ENCODE results near the gene SURF2.
"Not testable (repeated sequence)": the region's sequence is repeated elsewhere in the genome, so short reads cannot be mapped to it uniquely, and the experiment has no call there.

The SURF2 gene

GRCh38 chr9:133334161-133334560 lies 22.2 kb upstream of the SURF2 start:
- FAIRE-seq (no peak), DNase-seq (ENCODE audit: insufficient read length, low spot score) (no peak)
- TF ChIP-seq POLR2A (IDR thresholded peaks at IDR 0.05; ENCODE audit: low read depth, low read length) (no peak), POLR2AphosphoS5 (IDR thresholded peaks at IDR 0.05; ENCODE audit: low read depth, low read length) (no peak), TAF1 (IDR thresholded peaks at IDR 0.05; ENCODE audit: low read depth, low read length) (no peak), SPI1 (IDR thresholded peaks at IDR 0.05; ENCODE audit: low read depth, low read length) (no peak), POU2F2 (IDR thresholded peaks at IDR 0.05; ENCODE audit: low read depth, low read length) (no peak), PAX5 (IDR thresholded peaks at IDR 0.05; ENCODE audit: insufficient read depth, low read length, severe bottlenecking) (no peak)

DNA sequence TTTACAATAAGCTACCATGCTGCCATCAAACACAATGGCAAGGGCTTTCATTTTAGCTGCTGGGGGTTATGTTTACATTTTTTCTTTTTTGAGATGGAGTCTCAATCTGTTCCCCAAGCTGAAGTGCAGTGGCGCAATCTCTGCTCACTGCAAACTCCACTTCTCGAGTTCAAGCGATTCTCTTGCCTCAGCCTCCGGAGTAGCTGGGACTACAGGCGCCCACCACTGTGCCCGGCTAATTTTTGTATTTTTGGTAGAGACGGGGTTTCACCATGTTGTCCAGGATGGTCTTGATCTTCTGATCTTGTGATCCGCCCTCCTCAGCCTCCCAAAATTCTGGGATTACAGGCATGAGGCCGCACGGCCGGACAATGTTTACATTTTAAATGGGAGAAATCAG lies 21.5 kb upstream of the SURF2 start:
- DNase-seq (ENCODE audit: insufficient read length, low spot score); FAIRE-seq: not testable (repeated sequence)

- DNase-seq (ENCODE audit: insufficient read length, low spot score) (peak; percentile 94), FAIRE-seq (peak; percentile 99)
- TF ChIP-seq POU2F2 (IDR thresholded peaks at IDR 0.05; ENCODE audit: low read depth, low read length) (no peak; the same call in 1 of the 2 replicates), PAX5 (IDR thresholded peaks at IDR 0.05; ENCODE audit: insufficient read depth, low read length, severe bottlenecking) (peak; percentile 59), TAF1 (IDR thresholded peaks at IDR 0.05; ENCODE audit: low read depth, low read length) (peak; percentile 71), POLR2A (IDR thresholded peaks at IDR 0.05; ENCODE audit: low read depth, low read length) (peak; percentile 70), SPI1 (IDR thresholded peaks at IDR 0.05; ENCODE audit: low read depth, low read length) (no peak), POLR2AphosphoS5 (IDR thresholded peaks at IDR 0.05; ENCODE audit: low read depth, low read length) (peak; percentile 81)
Measured at GRCh38 chr9:133335924-133336811, 20.2 kb upstream of the SURF2 start, which contains the start of gene SURF6. TSS of gene SURF6 (minus strand) at chr9:133336188. CDS start at chr9:133336132, 56 bp downstream.

DNA sequence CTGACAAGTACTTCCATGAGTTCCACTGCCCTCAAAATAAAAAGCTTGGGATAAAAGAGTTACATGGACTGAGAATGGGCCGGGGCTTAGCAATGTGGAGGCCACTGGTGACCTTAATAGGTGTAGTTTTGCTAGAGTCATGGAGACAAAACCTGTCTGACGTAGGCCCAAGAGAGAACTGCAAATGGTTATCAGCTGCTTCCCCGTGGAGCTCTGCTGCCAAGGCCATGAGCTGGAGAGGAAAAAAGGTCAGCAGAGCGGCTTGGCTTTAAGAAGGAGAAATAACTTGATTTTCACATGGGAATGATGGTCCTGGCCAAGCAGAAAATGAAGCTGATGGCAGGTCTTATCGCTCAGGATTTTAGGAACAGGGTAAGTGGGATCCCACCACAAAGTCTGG lies 16.7 kb upstream of the SURF2 start:
- no peak for DNase-seq (ENCODE audit: insufficient read length, low spot score)
- TF ChIP-seq TAF1 (IDR thresholded peaks at IDR 0.05; ENCODE audit: low read depth, low read length), result no peak
- TF ChIP-seq SPI1 (IDR thresholded peaks at IDR 0.05; ENCODE audit: low read depth, low read length), result no peak
- no peak for TF ChIP-seq POLR2A (IDR thresholded peaks at IDR 0.05; ENCODE audit: low read depth, low read length)
- no peak for TF ChIP-seq POU2F2 (IDR thresholded peaks at IDR 0.05; ENCODE audit: low read depth, low read length)
- TF ChIP-seq PAX5 (IDR thresholded peaks at IDR 0.05; ENCODE audit: insufficient read depth, low read length, severe bottlenecking), result no peak
- no peak for TF ChIP-seq POLR2AphosphoS5 (IDR thresholded peaks at IDR 0.05; ENCODE audit: low read depth, low read length)
- no peak for FAIRE-seq

DNA sequence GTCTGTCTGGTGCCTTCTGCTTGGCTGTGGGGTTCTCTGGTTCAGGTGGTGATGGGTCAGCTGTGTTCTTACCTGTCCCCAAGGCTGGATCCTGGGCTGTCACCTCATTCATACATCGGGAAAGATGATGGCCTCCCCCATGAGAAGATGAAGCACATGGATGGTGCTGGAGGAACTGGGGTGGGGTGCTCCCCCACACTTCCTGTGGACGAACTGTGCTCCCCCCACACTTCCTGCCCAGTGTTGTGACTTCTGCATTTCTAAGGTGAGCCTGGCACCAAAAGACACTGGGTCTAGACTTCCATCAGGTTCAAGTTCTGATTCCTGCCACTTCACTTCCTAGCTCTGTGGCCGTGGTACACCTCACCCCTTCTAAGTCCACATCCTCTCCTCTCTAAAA lies 16.1 kb upstream of the SURF2 start:
- FAIRE-seq (peak; percentile 80), DNase-seq (ENCODE audit: insufficient read length, low spot score) (no peak)
- TF ChIP-seq SPI1 (IDR thresholded peaks at IDR 0.05; ENCODE audit: low read depth, low read length) (peak; percentile 47), POLR2AphosphoS5 (IDR thresholded peaks at IDR 0.05; ENCODE audit: low read depth, low read length) (0 out of 2 replicates have a peak, but pooled peaks have one; percentile 30), POU2F2 (IDR thresholded peaks at IDR 0.05; ENCODE audit: low read depth, low read length) (no peak)

DNA sequence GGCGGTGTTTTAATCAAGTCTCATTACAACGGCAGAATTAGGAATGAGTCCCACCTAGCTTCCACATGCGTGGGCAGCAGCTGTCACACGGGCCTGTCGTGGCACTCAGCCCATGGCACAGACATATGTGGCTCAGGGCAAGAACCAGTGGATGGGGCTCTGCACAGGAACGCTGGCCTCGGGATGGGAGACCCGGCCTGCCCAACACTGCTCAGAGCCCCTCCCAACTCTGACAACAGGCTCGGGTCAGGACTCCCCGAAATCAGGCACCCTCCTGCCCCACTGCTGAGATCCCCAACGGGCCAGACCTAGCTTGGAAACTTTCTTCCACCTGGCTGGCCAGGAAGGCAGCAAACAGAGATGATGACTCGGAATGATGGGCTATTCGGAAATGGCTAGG lies 15.4 kb upstream of the SURF2 start:
- no peak for DNase-seq (ENCODE audit: insufficient read length, low spot score)
- no peak for TF ChIP-seq POLR2AphosphoS5 (IDR thresholded peaks at IDR 0.05; ENCODE audit: low read depth, low read length)
- TF ChIP-seq POU2F2 (IDR thresholded peaks at IDR 0.05; ENCODE audit: low read depth, low read length), result no peak
- TF ChIP-seq SPI1 (IDR thresholded peaks at IDR 0.05; ENCODE audit: low read depth, low read length), result no peak
- no peak for TF ChIP-seq TAF1 (IDR thresholded peaks at IDR 0.05; ENCODE audit: low read depth, low read length)
- no peak for TF ChIP-seq PAX5 (IDR thresholded peaks at IDR 0.05; ENCODE audit: insufficient read depth, low read length, severe bottlenecking)
- TF ChIP-seq POLR2A (IDR thresholded peaks at IDR 0.05; ENCODE audit: low read depth, low read length), result no peak
- FAIRE-seq, result no peak

DNA sequence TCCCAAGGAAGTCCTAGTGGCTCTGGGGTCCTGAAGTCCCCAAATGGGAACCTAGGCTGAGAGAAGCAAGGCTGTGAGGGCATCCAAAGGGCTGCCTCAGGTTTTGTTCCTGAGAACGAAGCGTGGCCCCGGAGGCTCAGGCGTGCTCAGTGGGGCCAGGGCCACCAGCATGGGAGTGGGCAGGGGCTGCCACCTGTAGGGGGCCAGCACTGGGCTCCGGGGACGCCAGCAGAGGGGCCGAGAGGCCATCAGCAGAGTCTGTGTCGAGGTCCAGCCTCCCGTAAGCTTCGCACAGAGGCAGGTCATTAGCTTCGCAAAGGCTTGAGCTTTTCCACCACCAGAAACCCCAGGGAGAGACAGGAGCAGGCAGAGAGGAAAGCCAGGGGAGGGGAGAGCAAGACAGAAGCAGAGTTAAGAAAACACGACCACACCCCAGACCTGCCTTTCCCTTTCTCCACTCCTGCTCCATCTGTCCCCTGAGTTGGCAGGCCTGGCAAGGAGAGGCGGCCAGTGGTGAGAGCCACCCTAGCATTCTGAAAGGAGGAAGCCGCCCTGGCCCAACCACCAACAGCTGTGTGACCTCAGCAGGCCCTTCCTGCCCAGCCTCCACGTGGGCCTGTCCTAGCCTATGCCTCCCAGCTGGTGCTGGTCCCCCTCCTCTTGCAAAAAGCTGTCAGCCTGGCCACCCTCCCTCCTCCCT lies 14.8 kb upstream of the SURF2 start:
- TF ChIP-seq POLR2A (IDR thresholded peaks at IDR 0.05; ENCODE audit: low read depth, low read length), result no peak
- TF ChIP-seq POLR2AphosphoS5 (IDR thresholded peaks at IDR 0.05; ENCODE audit: low read depth, low read length), result no peak
- no peak for TF ChIP-seq SPI1 (IDR thresholded peaks at IDR 0.05; ENCODE audit: low read depth, low read length)
- TF ChIP-seq POU2F2 (IDR thresholded peaks at IDR 0.05; ENCODE audit: low read depth, low read length), result no peak
- no peak for TF ChIP-seq PAX5 (IDR thresholded peaks at IDR 0.05; ENCODE audit: insufficient read depth, low read length, severe bottlenecking)
- TF ChIP-seq TAF1 (IDR thresholded peaks at IDR 0.05; ENCODE audit: low read depth, low read length), result no peak
- FAIRE-seq, result no peak
- DNase-seq (ENCODE audit: insufficient read length, low spot score), result no peak

- DNase-seq (ENCODE audit: insufficient read length, low spot score), result no peak
- FAIRE-seq, result no peak
- TF ChIP-seq POLR2AphosphoS5 (IDR thresholded peaks at IDR 0.05; ENCODE audit: low read depth, low read length) (no peak), PAX5 (IDR thresholded peaks at IDR 0.05; ENCODE audit: insufficient read depth, low read length, severe bottlenecking) (no peak), POU2F2 (IDR thresholded peaks at IDR 0.05; ENCODE audit: low read depth, low read length) (no peak), POLR2A (IDR thresholded peaks at IDR 0.05; ENCODE audit: low read depth, low read length) (no peak), SPI1 (IDR thresholded peaks at IDR 0.05; ENCODE audit: low read depth, low read length) (no peak), TAF1 (IDR thresholded peaks at IDR 0.05; ENCODE audit: low read depth, low read length) (no peak)
Measured at GRCh38 chr9:133342069-133342406, 14.3 kb upstream of the SURF2 start.

DNA sequence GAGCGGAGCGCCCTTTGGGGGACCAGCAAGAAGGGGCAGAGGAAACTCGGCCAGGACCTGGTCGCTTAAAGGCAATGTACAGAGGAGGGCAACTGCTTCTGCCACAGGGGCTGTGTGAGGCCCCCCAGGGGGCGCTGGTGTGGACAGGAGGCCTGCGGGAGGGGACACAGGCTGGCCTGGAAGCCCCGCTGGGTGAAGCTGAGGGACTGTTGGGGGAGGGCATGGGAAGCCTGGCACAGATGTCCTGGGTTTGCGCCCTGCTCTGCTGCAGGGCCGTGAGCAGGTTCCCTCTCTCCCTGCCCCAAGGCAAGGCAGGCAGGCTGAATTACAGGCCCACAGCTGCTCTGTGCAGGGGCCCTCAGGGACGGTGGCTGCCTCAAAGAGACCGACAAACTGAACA lies 13.8 kb upstream of the SURF2 start:
- FAIRE-seq (no peak), DNase-seq (ENCODE audit: insufficient read length, low spot score) (no peak)
- TF ChIP-seq PAX5 (IDR thresholded peaks at IDR 0.05; ENCODE audit: insufficient read depth, low read length, severe bottlenecking) (no peak), SPI1 (IDR thresholded peaks at IDR 0.05; ENCODE audit: low read depth, low read length) (no peak), TAF1 (IDR thresholded peaks at IDR 0.05; ENCODE audit: low read depth, low read length) (no peak), POLR2A (IDR thresholded peaks at IDR 0.05; ENCODE audit: low read depth, low read length) (no peak), POLR2AphosphoS5 (IDR thresholded peaks at IDR 0.05; ENCODE audit: low read depth, low read length) (no peak), POU2F2 (IDR thresholded peaks at IDR 0.05; ENCODE audit: low read depth, low read length) (no peak)
